ENCODE results near the gene ANKRD22. TPM values are rescaled to one million over a fixed set of nuclear protein-coding genes. Genes with fewer than 3 reads are reported as not detected.

Gene ANKRD22
- total and polyA plus RNA-seq, 10 of the 15 experiments (the other 5 are each of a cell fraction or from before 2014, with no cell fraction given) = 0.30 to 1.3 (median 0.71) TPM

- no peak for TF ChIP-seq SMAD5 (IDR thresholded peaks at IDR 0.05; ENCODE audit: low read depth)
- TF ChIP-seq IKZF2 (IDR thresholded peaks at IDR 0.05) = no peak
- no peak for TF ChIP-seq NFYA (IDR thresholded peaks at IDR 0.05; ENCODE audit: borderline replicate concordance, low read depth, low read length)
- no peak for TF ChIP-seq NR2C2 (IDR thresholded peaks at IDR 0.05; ENCODE audit: borderline replicate concordance, control insufficient read depth, insufficient read length, low read depth)
- TF ChIP-seq TCF3 (IDR thresholded peaks at IDR 0.05; ENCODE audit: borderline replicate concordance, insufficient read depth, low read depth, low read length) = no peak
- no peak for TF ChIP-seq MYC (IDR thresholded peaks at IDR 0.05; ENCODE audit: insufficient read depth, insufficient read length, insufficient replicate concordance, low read length, severe bottlenecking)
- no peak for TF ChIP-seq CHD4 (IDR thresholded peaks at IDR 0.05)
- no peak for TF ChIP-seq NRF1 (conservative IDR thresholded peaks at IDR 0.05; ENCODE audit: low read depth, low read length)
- TF ChIP-seq BMI1 (IDR thresholded peaks at IDR 0.05; ENCODE audit: borderline replicate concordance) = no peak; the same call in 1 of the 2 replicates
- no peak for TF ChIP-seq SP1 (IDR thresholded peaks at IDR 0.05; ENCODE audit: low read depth, low read length)
- peak; percentile 99 for TF ChIP-seq RAD21 (IDR thresholded peaks at IDR 0.05; ENCODE audit: insufficient read depth, low read depth, low read length)
- no peak for TF ChIP-seq TARDBP (IDR thresholded peaks at IDR 0.05; ENCODE audit: borderline replicate concordance)
- TF ChIP-seq SREBF1 (IDR thresholded peaks at IDR 0.05; ENCODE audit: low read length) = no peak
- TF ChIP-seq POLR2AphosphoS2 (IDR thresholded peaks at IDR 0.05; ENCODE audit: low read depth, low read length) = no peak
- no peak for TF ChIP-seq TAF1 (IDR thresholded peaks at IDR 0.05; ENCODE audit: borderline replicate concordance, low read depth, low read length)
These were observed 16.3 kb downstream of the ANKRD22 start (continued) for GRCh38 chr10:88835096-88835909.

Measured in GM12878 (cell line).